ENCODE results near the gene RAB44. TPM values are rescaled to one million over a fixed set of nuclear protein-coding genes. Genes with fewer than 3 reads are reported as not detected.

The RAB44 gene, protein sequence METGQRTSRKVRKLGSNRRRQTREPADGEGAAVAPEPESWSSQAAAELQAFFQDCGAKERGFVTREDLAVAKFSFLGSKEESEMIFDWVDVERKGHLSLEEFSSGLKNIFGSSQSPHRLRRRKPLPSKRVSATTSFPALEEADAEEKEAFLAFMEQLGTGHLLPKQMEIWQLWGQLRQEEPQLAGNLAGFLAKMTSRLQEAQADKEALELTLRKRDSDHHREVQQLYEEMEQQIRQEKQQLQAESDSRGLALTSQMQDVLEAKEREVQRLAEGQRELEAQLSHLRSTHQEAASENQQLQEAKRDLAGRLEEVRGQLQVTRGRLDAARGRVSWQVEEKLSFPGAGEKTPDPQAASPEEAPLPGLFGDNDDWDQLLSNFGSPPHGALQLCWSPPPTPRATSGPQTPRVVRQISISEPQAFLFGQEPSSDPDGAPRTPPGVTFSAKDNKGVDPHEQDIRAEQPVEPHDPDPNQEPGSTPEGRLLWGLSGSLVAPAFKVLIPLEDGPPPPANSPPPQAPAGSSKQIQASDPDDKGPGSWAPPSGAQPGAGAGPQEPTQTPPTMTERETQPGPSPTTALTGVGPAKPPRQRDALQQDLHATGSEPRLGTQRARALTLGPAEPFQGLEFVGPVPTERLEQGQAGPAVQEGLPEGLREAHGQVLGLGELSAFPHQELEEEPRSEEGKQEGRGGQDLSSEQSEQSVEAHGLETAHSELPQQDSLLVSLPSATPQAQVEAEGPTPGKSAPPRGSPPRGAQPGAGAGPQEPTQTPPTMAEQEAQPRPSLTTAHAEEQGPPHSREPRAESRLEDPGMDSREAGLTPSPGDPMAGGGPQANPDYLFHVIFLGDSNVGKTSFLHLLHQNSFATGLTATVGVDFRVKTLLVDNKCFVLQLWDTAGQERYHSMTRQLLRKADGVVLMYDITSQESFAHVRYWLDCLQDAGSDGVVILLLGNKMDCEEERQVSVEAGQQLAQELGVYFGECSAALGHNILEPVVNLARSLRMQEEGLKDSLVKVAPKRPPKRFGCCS
- under 0.01 TPM in 1 of 2 replicates, not detected in the other for total RNA-seq

DNA sequence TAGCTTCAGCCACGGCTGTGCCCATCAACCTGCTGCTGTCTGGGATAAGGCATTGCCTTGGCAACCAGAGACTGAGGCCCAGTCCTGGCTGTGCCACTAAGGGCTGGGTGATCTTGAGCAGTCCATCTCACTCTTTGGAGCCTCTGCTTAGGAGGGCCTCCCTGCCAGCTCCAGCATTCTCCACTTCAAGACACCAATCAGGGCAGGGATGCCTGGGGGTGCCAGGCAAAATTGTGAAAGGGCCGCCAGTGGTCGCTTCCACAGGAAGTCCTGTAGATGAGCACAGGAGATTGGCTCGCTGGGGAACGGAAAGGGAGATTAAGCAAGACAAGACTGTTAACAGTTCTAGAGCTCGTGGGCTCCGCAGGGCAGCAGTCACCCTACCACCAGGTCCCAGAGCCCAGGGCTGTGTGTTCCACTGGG, at the start of gene RAB44:
Gene RAB44, plus strand, starts transcription at position 346 of the 423 bp plus-strand sequence. CDS start 6,410 bp downstream, outside the sequence.

DNA sequence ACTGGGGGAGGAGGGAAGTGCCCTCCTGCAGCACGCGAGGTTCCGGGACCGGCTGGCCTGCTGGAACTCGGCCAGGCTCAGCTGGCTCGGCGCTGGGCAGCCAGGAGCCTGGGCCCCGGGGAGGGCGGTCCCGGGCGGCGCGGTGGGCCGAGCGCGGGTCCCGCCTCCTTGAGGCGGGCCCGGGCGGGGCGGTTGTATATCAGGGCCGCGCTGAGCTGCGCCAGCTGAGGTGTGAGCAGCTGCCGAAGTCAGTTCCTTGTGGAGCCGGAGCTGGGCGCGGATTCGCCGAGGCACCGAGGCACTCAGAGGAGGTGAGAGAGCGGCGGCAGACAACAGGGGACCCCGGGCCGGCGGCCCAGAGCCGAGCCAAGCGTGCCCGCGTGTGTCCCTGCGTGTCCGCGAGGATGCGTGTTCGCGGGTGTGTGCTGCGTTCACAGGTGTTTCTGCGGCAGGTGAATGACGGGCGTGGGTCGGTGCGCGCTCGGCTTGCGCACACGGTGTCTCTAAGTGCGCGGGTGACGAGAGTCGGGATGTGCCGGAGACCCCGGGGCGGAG, 19.1 kb upstream of the RAB44 start, which contains the start of gene CDKN1A:
Gene CDKN1A, plus strand, starts transcription at position 227 of the 555 bp plus-strand sequence. CDS start 5,388 bp downstream, outside the sequence.

Small RNAs within 50 kb of the gene (small RNA-seq; reads per million reads assigned to genes)
- gene RF00019, result not detected

Other genes with a start within 250 kb of the RAB44 start
- 17.6 and 19.0 TPM in 2 replicates for gene STK38, start 150.3 kb upstream of the RAB44 start, total RNA-seq
- 282 and 300 TPM in 2 replicates for gene SRSF3, start 103.5 kb upstream of the RAB44 start, total RNA-seq
- gene CDKN1A, start 19.1 kb upstream of the RAB44 start, total RNA-seq, result 166 and 200 TPM in 2 replicates
- not detected in 2 replicates for gene CPNE5, start 141.6 kb downstream of the RAB44 start, total RNA-seq
- gene PPIL1, start 177.0 kb downstream of the RAB44 start, total RNA-seq, result 15.1 and 26.2 TPM in 2 replicates
- 33.4 and 37.1 TPM in 2 replicates for gene C6orf89, start 188.1 kb downstream of the RAB44 start, total RNA-seq

All from subcutaneous preadipocyte (primary cell).